Measurements from ENCODE around the gene MRM1. TPM values are rescaled to one million over a fixed set of nuclear protein-coding genes. Genes with fewer than 3 reads are reported as not detected.

MRM1 gene
- total and polyA plus RNA-seq, 4 donors, result 3.5 to 9.9 (median 7.8) TPM

DNA sequence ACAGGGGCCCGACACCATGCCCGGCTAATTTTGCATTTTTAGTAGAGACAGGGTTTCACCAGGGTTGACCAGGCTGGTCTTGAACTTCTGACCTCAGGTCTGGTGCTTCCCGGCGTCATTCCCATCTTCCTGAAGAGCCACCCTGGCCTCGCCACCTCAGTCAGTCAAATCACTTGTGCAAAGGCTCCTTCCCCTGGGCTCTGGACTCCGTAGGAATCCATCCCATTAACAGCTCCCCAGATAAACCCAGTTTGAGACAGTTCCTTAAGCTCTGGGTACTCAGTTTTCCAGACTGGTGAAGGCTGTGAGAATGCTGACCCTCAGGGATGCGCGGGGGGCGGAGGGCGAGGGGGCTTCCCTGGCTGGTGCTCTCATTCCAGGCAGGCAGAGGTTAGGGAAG, 39.5 kb downstream of the MRM1 start:
- Histone ChIP-seq H3K27ac (ENCODE audit: low read depth in 1 of 2, low read length in 1 of 2) (no peak overlapping the region), H3K4me3 (no peak overlapping the region), H3K9ac (ENCODE audit: insufficient read depth in 1 of 2, low read length in 2 of 2) (no peak overlapping the region), H3K36me3 (ENCODE audit: control insufficient read depth in 4 of 4, insufficient read depth in 4 of 4, low read length in 4 of 4) (no peaks in the 10 kb centered on the region), H3K27me3 (ENCODE audit: control insufficient read depth in 3 of 3, insufficient read depth in 3 of 3, low read length in 2 of 3) (peaks cover 9 to 83% (median 67%) of the 10 kb centered on the region in 3 donors), H3K4me1 (ENCODE audit: control insufficient read depth in 5 of 5, insufficient read depth in 5 of 5, low read length in 5 of 5) (peaks cover 0 to 8% (median 0%) of the 10 kb centered on the region in 5 donors), H3K9me3 (ENCODE audit: control insufficient read depth in 4 of 4, insufficient read depth in 3 of 4, low read length in 3 of 4) (no peaks in the 10 kb centered on the region)
- DNase-seq, result no peak
- 54 to 56% methylated on average over 10 of the region's 10 CpGs for WGBS, 2 donors
- TF ChIP-seq, protein P1, sequence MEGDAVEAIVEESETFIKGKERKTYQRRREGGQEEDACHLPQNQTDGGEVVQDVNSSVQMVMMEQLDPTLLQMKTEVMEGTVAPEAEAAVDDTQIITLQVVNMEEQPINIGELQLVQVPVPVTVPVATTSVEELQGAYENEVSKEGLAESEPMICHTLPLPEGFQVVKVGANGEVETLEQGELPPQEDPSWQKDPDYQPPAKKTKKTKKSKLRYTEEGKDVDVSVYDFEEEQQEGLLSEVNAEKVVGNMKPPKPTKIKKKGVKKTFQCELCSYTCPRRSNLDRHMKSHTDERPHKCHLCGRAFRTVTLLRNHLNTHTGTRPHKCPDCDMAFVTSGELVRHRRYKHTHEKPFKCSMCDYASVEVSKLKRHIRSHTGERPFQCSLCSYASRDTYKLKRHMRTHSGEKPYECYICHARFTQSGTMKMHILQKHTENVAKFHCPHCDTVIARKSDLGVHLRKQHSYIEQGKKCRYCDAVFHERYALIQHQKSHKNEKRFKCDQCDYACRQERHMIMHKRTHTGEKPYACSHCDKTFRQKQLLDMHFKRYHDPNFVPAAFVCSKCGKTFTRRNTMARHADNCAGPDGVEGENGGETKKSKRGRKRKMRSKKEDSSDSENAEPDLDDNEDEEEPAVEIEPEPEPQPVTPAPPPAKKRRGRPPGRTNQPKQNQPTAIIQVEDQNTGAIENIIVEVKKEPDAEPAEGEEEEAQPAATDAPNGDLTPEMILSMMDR (IDR thresholded peaks at IDR 0.05; ENCODE audit: control extremely low read depth, extremely low read depth), result no peak
- no peak for ATAC-seq (ENCODE audit: insufficient read depth, low FRiP score)

DNA sequence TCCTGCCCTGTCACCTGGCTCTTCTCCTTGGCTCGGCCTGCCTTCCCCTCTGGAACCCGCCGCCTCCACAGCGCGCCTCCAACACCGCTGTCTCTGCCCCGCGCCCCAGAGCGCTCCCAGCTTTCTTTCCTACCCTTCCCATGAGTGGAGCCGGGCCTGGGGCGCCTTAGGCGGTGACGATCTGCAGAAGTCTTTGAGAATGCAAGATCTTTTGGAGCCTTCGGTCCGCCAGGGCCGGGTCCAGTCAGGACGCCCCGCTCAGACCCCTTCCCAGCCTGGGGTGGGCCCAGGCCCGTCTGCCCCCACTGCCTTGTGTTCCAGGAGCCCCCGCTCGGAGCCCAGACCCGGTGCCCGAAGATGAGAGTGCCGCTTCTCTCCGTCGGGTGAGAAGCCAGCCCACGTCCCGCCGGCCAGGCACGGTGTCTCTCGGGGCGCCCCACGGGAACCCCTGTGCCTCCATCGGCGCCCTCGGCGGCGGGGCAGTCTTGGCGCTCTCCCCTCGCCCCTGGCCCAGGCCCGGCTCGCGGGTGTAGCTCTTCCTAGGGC, 40.0 kb downstream of the MRM1 start:
- TF ChIP-seq, protein P1 (IDR thresholded peaks at IDR 0.05; ENCODE audit: control extremely low read depth, extremely low read depth), result no peak
- Histone ChIP-seq H3K4me1 (ENCODE audit: control insufficient read depth in 5 of 5, insufficient read depth in 5 of 5, low read length in 5 of 5) (peaks cover 0 to 8% (median 0%) of the 10 kb centered on the region in 5 donors), H3K27me3 (ENCODE audit: control insufficient read depth in 3 of 3, insufficient read depth in 3 of 3, low read length in 2 of 3) (peaks cover 9 to 88% (median 68%) of the 10 kb centered on the region in 3 donors), H3K9ac (ENCODE audit: insufficient read depth in 1 of 2, low read length in 2 of 2) (no peak overlapping the region), H3K27ac (ENCODE audit: low read depth in 1 of 2, low read length in 1 of 2) (no peak overlapping the region), H3K36me3 (ENCODE audit: control insufficient read depth in 4 of 4, insufficient read depth in 4 of 4, low read length in 4 of 4) (no peaks in the 10 kb centered on the region), H3K4me3 (no peak overlapping the region), H3K9me3 (ENCODE audit: control insufficient read depth in 4 of 4, insufficient read depth in 3 of 4, low read length in 3 of 4) (no peaks in the 10 kb centered on the region)
- WGBS, 2 donors, result 3 to 5% methylated on average over 39 to 43 of the region's 43 CpGs
- DNase-seq (peak in 1 of 3 donors; percentile 7), ATAC-seq (ENCODE audit: insufficient read depth, low FRiP score) (no peak)

DNA sequence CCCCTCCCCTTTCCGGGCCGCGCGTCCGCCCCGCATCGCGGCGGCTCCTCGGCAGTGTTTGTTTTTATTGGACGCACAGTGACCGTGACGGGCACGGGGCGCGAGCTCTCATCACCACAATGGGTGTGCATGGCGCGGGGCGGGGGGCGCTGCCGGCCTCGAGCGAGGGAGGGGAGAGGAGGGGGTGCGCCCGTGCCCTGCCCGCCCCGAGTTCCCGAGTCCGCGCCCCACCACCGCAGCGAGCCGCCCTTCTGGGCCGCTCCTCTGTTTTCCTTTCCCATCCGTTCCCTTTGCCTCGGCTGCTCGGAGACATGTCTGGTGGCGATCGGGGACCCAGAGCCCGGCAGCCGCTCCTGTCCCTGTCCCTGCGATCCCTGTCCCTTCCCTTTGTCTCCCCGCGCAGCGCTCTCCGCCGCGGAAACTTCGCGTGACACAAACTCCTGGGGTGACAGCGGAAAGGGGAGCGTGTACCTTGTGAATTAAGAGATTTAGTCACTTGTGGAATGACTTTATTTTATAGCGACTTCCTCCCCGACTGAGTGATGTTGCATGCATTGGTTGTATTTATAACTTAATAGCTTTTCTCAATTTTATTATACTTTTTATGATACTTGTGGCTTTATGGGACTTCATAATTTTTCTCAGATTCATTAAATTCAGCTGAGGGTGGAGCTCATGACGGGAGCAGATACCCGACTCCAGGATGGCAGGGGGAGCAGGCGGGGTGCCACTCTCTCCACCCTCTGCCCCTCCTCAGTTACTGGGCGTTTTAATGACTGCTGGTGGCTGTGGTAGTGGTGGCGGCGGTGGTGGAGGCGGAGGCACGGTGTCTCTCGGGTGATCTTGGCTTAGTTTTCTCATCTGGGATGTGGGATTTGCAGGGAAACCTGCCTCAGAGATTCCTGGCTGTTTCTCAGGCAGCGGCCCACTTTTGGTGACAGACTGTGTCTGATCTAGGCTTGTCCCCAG, 40.8 kb downstream of the MRM1 start:
- H3K9ac ChIP-seq (ENCODE audit: insufficient read depth in 1 of 2, low read length in 2 of 2), result no peak overlapping the region
- ATAC-seq (ENCODE audit: insufficient read depth, low FRiP score) (no peak), DNase-seq (peak; percentile 18 to 31 (median 21))
- TF ChIP-seq, protein P1 (IDR thresholded peaks at IDR 0.05; ENCODE audit: control extremely low read depth, extremely low read depth), result no peak
- 5 to 6% methylated on average over 55 to 64 of the region's 64 CpGs for WGBS, 2 donors
- H3K27me3 ChIP-seq (ENCODE audit: control insufficient read depth in 3 of 3, insufficient read depth in 3 of 3, low read length in 2 of 3), result peaks cover 9 to 84% (median 71%) of the 10 kb centered on the region in 3 donors
- no peak overlapping the region for H3K27ac ChIP-seq (ENCODE audit: low read depth in 1 of 2, low read length in 1 of 2)
- H3K4me3 ChIP-seq, result no peak overlapping the region
- peaks cover 0 to 2% (median 0%) of the 10 kb centered on the region in 4 donors for H3K9me3 ChIP-seq (ENCODE audit: control insufficient read depth in 4 of 4, insufficient read depth in 3 of 4, low read length in 3 of 4)
- peaks cover 0 to 8% (median 0%) of the 10 kb centered on the region in 5 donors for H3K4me1 ChIP-seq (ENCODE audit: control insufficient read depth in 5 of 5, insufficient read depth in 5 of 5, low read length in 5 of 5)
- no peaks in the 10 kb centered on the region for H3K36me3 ChIP-seq (ENCODE audit: control insufficient read depth in 4 of 4, insufficient read depth in 4 of 4, low read length in 4 of 4)
